Motor neuron (in vitro differentiated cells): ENCODE results near the gene AQP9. TPM values are rescaled to one million over a fixed set of nuclear protein-coding genes. Genes with fewer than 3 reads are reported as not detected.
"Not testable (repeated sequence)": the region's sequence is repeated elsewhere in the genome, so short reads cannot be mapped to it uniquely, and the experiment has no call there.

ENCODE experiments used
- ATAC-seq, 8 experiments: fragments of 200-7000 bp; cut with Tn5 transposase; replicated peaks in 6 of 8; 2 replicates each; pipeline ENCODE4 v1.8.0; 2021; ENCODE audit warnings: mild to moderate bottlenecking in 8 of 8, moderate library complexity in 8 of 8
- H3K27ac ChIP-seq, 2 donors: fragments of 250-450 bp; sonication (Bioruptor Pico); 2 replicates each; pipeline ENCODE4 v1.9.0; 2021; ENCODE audit warnings: antibody characterized with exemption in 2 of 2, mild to moderate bottlenecking in 2 of 2, moderate library complexity in 1 of 2
- H3K4me1 ChIP-seq, 2 donors: fragments of 250-450 bp; sonication (Bioruptor Pico); replicated peaks in 1 of 2; 2 replicates each; pipeline ENCODE4 v1.6.1; 2021; ENCODE audit warnings: antibody characterized with exemption in 2 of 2, mild to moderate bottlenecking in 2 of 2, moderate library complexity in 1 of 2
- H3K4me3 ChIP-seq, 5 donors: fragments of 250-450 bp; sonication (Bioruptor Pico); 2 replicates each; pipeline ENCODE4 v1.9.0; 2021; ENCODE audit warnings: antibody characterized with exemption in 5 of 5, mild to moderate bottlenecking in 5 of 5, moderate library complexity in 4 of 5
- WGBS, 10 experiments: fragments of 450-650 bp; shearing (Covaris generic); methylation state at CpG; one replicate each; pipeline ENCODE4 v1.0.0; 2022; 5-methylcytosine and 5-hydroxymethylcytosine counted together
- in situ Hi-C, 9 experiments: fragments of 400-800 bp; cut with MboI; loops; one replicate each; pipeline ENCODE4 v1.15.0; 2021; ENCODE audit warnings: low sequenced_read_pairs in 9 of 9, low pct_unique_long_range_greater_than_20kb in 2 of 9; ENCODE audit not compliant: unreplicated experiment in 9 of 9
- total RNA-seq, 8 experiments: library from RNA; unstranded; fragments of 300-600 nt; gene quantifications; 2 replicates each; pipeline versions ENCODE4 v1.2.3 to v1.2.4, GENCODE V29; 2022

Gene AQP9
- total RNA-seq, 8 experiments from 2014 or later = 0.04 to 0.66 (median 0.09) TPM; not detected in 3

- Histone ChIP-seq H3K27ac (no peak overlapping the region), H3K4me3 (no peak overlapping the region), H3K4me1 (no peaks in the 10 kb centered on the region)
- ATAC-seq = no peak
- 0 to 100% (median 88%) methylated on average over 1 of the region's 1 CpG; no CpG with 5 or more reads in 5 of the 10 experiments for WGBS, 10 experiments
- in situ Hi-C loops = no loop called here
Measured at GRCh38 chr15:58171476-58172061, 33.4 kb downstream of the AQP9 start.

- 33 to 100% (median 88%) methylated on average over 1 to 5 of the region's 5 CpGs; no CpG with 5 or more reads in 1 of the 10 experiments for WGBS, 10 experiments
- H3K4me3 ChIP-seq = no peak overlapping the region
- ATAC-seq = no peak
- no peaks in the 10 kb centered on the region for H3K4me1 ChIP-seq
- H3K27ac ChIP-seq = no peak overlapping the region
- in situ Hi-C loops = loop anchor here in 1 of 9 experiments (25.0 kb wide), 3 partner anchors 87 to 437 kb away; no protein-coding TSS in a partner anchor
Measured at GRCh38 chr15:58174709-58175108, 36.5 kb downstream of the AQP9 start.

- no peak overlapping the region for H3K4me3 ChIP-seq
- 52 to 91% (median 67%) methylated on average over 1 to 4 of the region's 4 CpGs; no CpG with 5 or more reads in 1 of the 10 experiments for WGBS, 10 experiments
- H3K27ac ChIP-seq = no peak overlapping the region
- no peaks in the 10 kb centered on the region for H3K4me1 ChIP-seq
- ATAC-seq = no peak
- in situ Hi-C loops = loop anchor here in 1 of 9 experiments (25.0 kb wide), 3 partner anchors 89 to 439 kb away; no protein-coding TSS in a partner anchor
Measured at GRCh38 chr15:58175955-58176354, 37.8 kb downstream of the AQP9 start.

- Histone ChIP-seq H3K27ac (no peak overlapping the region), H3K4me1 (no peaks in the 10 kb centered on the region), H3K4me3 (no peak overlapping the region)
- in situ Hi-C loops = loop anchor here in 1 of 9 experiments (25.0 kb wide), 3 partner anchors 91 to 441 kb away; no protein-coding TSS in a partner anchor
- no peak for ATAC-seq
- WGBS, 10 experiments = 60 to 100% (median 96%) methylated on average over 1 of the region's 1 CpG
Measured at GRCh38 chr15:58178668-58179067, 40.5 kb downstream of the AQP9 start.

GRCh38 chr15:58179206-58179605 lies 41.0 kb downstream of the AQP9 start:
- ATAC-seq = no peak
- Histone ChIP-seq H3K4me3 (no peak overlapping the region), H3K4me1 (no peaks in the 10 kb centered on the region), H3K27ac (no peak overlapping the region)
- 20 to 100% (median 89%) methylated on average over 1 to 7 of the region's 7 CpGs; no CpG with 5 or more reads in 1 of the 10 experiments for WGBS, 10 experiments
- in situ Hi-C loops = loop anchor here in 1 of 9 experiments (25.0 kb wide), 3 partner anchors 92 to 442 kb away; no protein-coding TSS in a partner anchor

- H3K4me3 ChIP-seq = no peak overlapping the region
- in situ Hi-C loops = loop anchor here in 1 of 9 experiments (25.0 kb wide), 3 partner anchors 93 to 443 kb away; no protein-coding TSS in a partner anchor
- peaks cover 0 to 2% of the 10 kb centered on the region in 2 donors for H3K4me1 ChIP-seq
- no peak overlapping the region for H3K27ac ChIP-seq
- WGBS, 10 experiments = 40 to 94% (median 70%) methylated on average over 3 to 8 of the region's 8 CpGs; no CpG with 5 or more reads in 1 of the 10 experiments
- ATAC-seq = no peak
Measured at GRCh38 chr15:58179741-58180381, 41.7 kb downstream of the AQP9 start.

- Histone ChIP-seq H3K4me3 (no peak overlapping the region), H3K27ac (no peak overlapping the region), H3K4me1 (peaks cover 0 to 5% of the 10 kb centered on the region in 2 donors)
- 0 to 67% (median 30%) methylated on average over 1 to 6 of the region's 9 CpGs; no CpG with 5 or more reads in 1 of the 10 experiments for WGBS, 10 experiments
- in situ Hi-C loops = loop anchor here in 1 of 9 experiments (25.0 kb wide), 3 partner anchors 95 to 445 kb away; no protein-coding TSS in a partner anchor
- ATAC-seq = peak; percentile 80 to 99 (median 92)
Measured at GRCh38 chr15:58182460-58183163, 44.4 kb downstream of the AQP9 start.

GRCh38 chr15:58185439-58185838 lies 47.3 kb downstream of the AQP9 start:
- Histone ChIP-seq H3K4me3 (no peak overlapping the region), H3K27ac (no peak overlapping the region), H3K4me1 (peaks cover 0 to 5% of the 10 kb centered on the region in 2 donors)
- in situ Hi-C loops = loop anchor here in 1 of 9 experiments (25.0 kb wide), 3 partner anchors 98 to 448 kb away; no protein-coding TSS in a partner anchor
- ATAC-seq = no peak
- 0 to 100% (median 83%) methylated on average over 1 of the region's 1 CpG; no CpG with 5 or more reads in 6 of the 10 experiments for WGBS, 10 experiments

GRCh38 chr15:58189148-58189811 lies 51.1 kb downstream of the AQP9 start:
- peaks cover 0 to 5% of the 10 kb centered on the region in 2 donors for H3K4me1 ChIP-seq
- in situ Hi-C loops = loop anchor here in 1 of 9 experiments (25.0 kb wide), 3 partner anchors 102 to 452 kb away; no protein-coding TSS in a partner anchor
- WGBS, 10 experiments = 53 to 90% (median 77%) methylated on average over 2 to 8 of the region's 8 CpGs
- H3K4me3 ChIP-seq = no peak overlapping the region
- no peak for ATAC-seq
- H3K27ac ChIP-seq = no peak overlapping the region

- H3K4me1 ChIP-seq = no peaks in the 10 kb centered on the region
- ATAC-seq = no peak
- WGBS, 10 experiments = 40 to 93% (median 74%) methylated on average over 1 to 4 of the region's 4 CpGs; no CpG with 5 or more reads in 1 of the 10 experiments
- in situ Hi-C loops = loop anchor here in 1 of 9 experiments (25.0 kb wide), 3 partner anchors 103 to 453 kb away; no protein-coding TSS in a partner anchor
- no peak overlapping the region for H3K4me3 ChIP-seq
- no peak overlapping the region for H3K27ac ChIP-seq
Measured at GRCh38 chr15:58190419-58190818, 52.2 kb downstream of the AQP9 start.

GRCh38 chr15:58193636-58194035 lies 55.5 kb downstream of the AQP9 start:
- ATAC-seq = not testable (repeated sequence)

GRCh38 chr15:58200739-58201138 lies 62.6 kb downstream of the AQP9 start:
- Histone ChIP-seq H3K27ac (no peak overlapping the region), H3K4me3 (no peak overlapping the region), H3K4me1 (no peaks in the 10 kb centered on the region)
- ATAC-seq = no peak
- in situ Hi-C loops = no loop called here
- 79 to 100% (median 90%) methylated on average over 1 to 7 of the region's 8 CpGs; no CpG with 5 or more reads in 1 of the 10 experiments for WGBS, 10 experiments

More at GRCh38 chr15:58193636-58194035, 55.5 kb downstream of the AQP9 start:
- H3K4me1 ChIP-seq, H3K4me3 ChIP-seq, H3K27ac ChIP-seq: not testable (repeated sequence)
- 56 to 82% (median 74%) methylated on average over 3 to 7 of the region's 9 CpGs; no CpG with 5 or more reads in 6 of the 10 experiments for WGBS, 10 experiments
- in situ Hi-C loops = loop anchor here in 1 of 9 experiments (25.0 kb wide), 3 partner anchors 106 to 456 kb away; no protein-coding TSS in a partner anchor
